Endothelial cell (in vitro differentiated cells): ENCODE results near the gene RHOV. TPM values are rescaled to one million over a fixed set of nuclear protein-coding genes. Genes with fewer than 3 reads are reported as not detected.

Source experiments
- DNase-seq: peaks from one replicate; pipeline ENCODE4 v3.0.0; 2021; ENCODE audit warnings: low spot score
- H3K27ac Mint-ChIP-seq: one replicate; pipeline ENCODE4 v1.8.0; 2021; ENCODE audit warnings: mixed read lengths, inconsistent platforms; ENCODE audit not compliant: unreplicated experiment
- H3K27me3 Mint-ChIP-seq: one replicate; pipeline ENCODE4 v1.8.0; 2021; ENCODE audit warnings: mild to moderate bottlenecking, moderate library complexity, mixed read lengths, inconsistent platforms; ENCODE audit not compliant: unreplicated experiment
- H3K36me3 Mint-ChIP-seq: one replicate; pipeline ENCODE4 v1.8.0; 2021; ENCODE audit warnings: mild to moderate bottlenecking, low read depth, mixed read lengths, inconsistent platforms; ENCODE audit not compliant: unreplicated experiment
- H3K4me1 Mint-ChIP-seq: one replicate; pipeline ENCODE4 v1.8.0; 2021; ENCODE audit warnings: mild to moderate bottlenecking, mixed read lengths, inconsistent platforms; ENCODE audit not compliant: unreplicated experiment
- H3K4me3 Mint-ChIP-seq: one replicate; pipeline ENCODE4 v1.8.0; 2021; ENCODE audit warnings: mild to moderate bottlenecking, mixed read lengths, inconsistent platforms; ENCODE audit not compliant: unreplicated experiment
- H3K9me3 Mint-ChIP-seq: one replicate; pipeline ENCODE4 v1.8.0; 2021; ENCODE audit warnings: mixed read lengths, inconsistent platforms; ENCODE audit not compliant: unreplicated experiment
- CTCF ChIP-seq: fragments of 200-600 bp; sonication (generic); IDR thresholded peaks from one replicate; pipeline ENCODE4 v1.5.0; 2021; ENCODE audit warnings: antibody characterized with exemption; ENCODE audit not compliant: unreplicated experiment
- total RNA-seq: library from RNA; stranded (reverse); fragmentation: NEBNext Ultra II Directional; extraction: Animal tissue kit (Norgen Biotek cat#: 25700); gene quantifications from one replicate; pipeline ENCODE4 v1.2.1, GENCODE V29; 2021; ENCODE audit not compliant: unreplicated experiment

The RHOV gene
- total RNA-seq, 1 donor from 2014 or later = 1.4 TPM

GRCh38 chr15:40850576-40851112, 23.4 kb downstream of the RHOV start:
- peaks cover 15% of the 10 kb centered on the region for H3K36me3 Mint-ChIP-seq
- peaks cover 16% of the 10 kb centered on the region for H3K27me3 Mint-ChIP-seq
- no peak overlapping the region for H3K4me3 Mint-ChIP-seq
- peaks cover 20% of the 10 kb centered on the region for H3K4me1 Mint-ChIP-seq
- H3K27ac Mint-ChIP-seq = no peak overlapping the region
- no peak for DNase-seq
- H3K9me3 Mint-ChIP-seq = no peaks in the 10 kb centered on the region
- TF ChIP-seq CTCF = no peak

GRCh38 chr15:40847223-40847961, 26.6 kb downstream of the RHOV start:
- TF ChIP-seq CTCF = no peak
- DNase-seq = peak; percentile 45
- peak overlapping the region; percentile 39 for H3K27ac Mint-ChIP-seq
- no peak overlapping the region for H3K4me3 Mint-ChIP-seq
- peaks cover 26% of the 10 kb centered on the region for H3K4me1 Mint-ChIP-seq
- peaks cover 9% of the 10 kb centered on the region for H3K36me3 Mint-ChIP-seq
- H3K9me3 Mint-ChIP-seq = no peaks in the 10 kb centered on the region
- peaks cover 27% of the 10 kb centered on the region for H3K27me3 Mint-ChIP-seq

- H3K4me1 Mint-ChIP-seq = peaks cover 26% of the 10 kb centered on the region
- no peak overlapping the region for H3K27ac Mint-ChIP-seq
- no peak for DNase-seq
- no peaks in the 10 kb centered on the region for H3K9me3 Mint-ChIP-seq
- H3K4me3 Mint-ChIP-seq = no peak overlapping the region
- peaks cover 5% of the 10 kb centered on the region for H3K36me3 Mint-ChIP-seq
- H3K27me3 Mint-ChIP-seq = peaks cover 25% of the 10 kb centered on the region
- no peak for TF ChIP-seq CTCF
Observed at GRCh38 chr15:40846841-40847222, 27.2 kb downstream of the RHOV start.

GRCh38 chr15:40845511-40846284, 28.3 kb downstream of the RHOV start:
- H3K4me3 Mint-ChIP-seq = no peak overlapping the region
- no peak for TF ChIP-seq CTCF
- H3K4me1 Mint-ChIP-seq = peaks cover 26% of the 10 kb centered on the region
- DNase-seq = no peak
- H3K9me3 Mint-ChIP-seq = no peaks in the 10 kb centered on the region
- peaks cover 20% of the 10 kb centered on the region for H3K27me3 Mint-ChIP-seq
- H3K36me3 Mint-ChIP-seq = peaks cover 5% of the 10 kb centered on the region
- peak overlapping the region; percentile 24 for H3K27ac Mint-ChIP-seq
